CD14-positive monocyte (primary cell): ENCODE measurements around the gene DMRT1. TPM values are rescaled to one million over a fixed set of nuclear protein-coding genes. Genes with fewer than 3 reads are reported as not detected.

Experiments
- DNase-seq, 3 donors: peaks; one replicate each; pipeline ENCODE4 v3.0.0-alpha.2; 2011 to 2022
- H2AFZ ChIP-seq: 2 replicates; pipeline ENCODE4 v1.6.0; 2012; ENCODE audit warnings: mild to moderate bottlenecking, low read depth, low read length, inconsistent platforms; ENCODE audit not compliant: insufficient read depth, poor library complexity, severe bottlenecking
- H3K27ac ChIP-seq, 2 donors: 1 replicate in 1 of 2; 2 replicates in 1 of 2; pipeline ENCODE4 v1.5.1; 2012 to 2013; ENCODE audit warnings: low read length in 2 of 2, control low read depth in 1 of 2, inconsistent platforms in 1 of 2, low read depth in 1 of 2, mild to moderate bottlenecking in 1 of 2
- H3K27me3 ChIP-seq, 2 donors: one replicate each; pipeline versions ENCODE4 v1.6.0 to v1.6.1; 2011 to 2013; ENCODE audit warnings: low read length in 2 of 2; ENCODE audit not compliant: control insufficient read depth in 2 of 2, insufficient read depth in 2 of 2
- H3K36me3 ChIP-seq, 2 donors: replicated peaks in 1 of 2; 1 replicate in 1 of 2; 2 replicates in 1 of 2; pipeline versions ENCODE4 v1.5.1 to v1.6.1; 2012 to 2013; ENCODE audit warnings: low read length in 2 of 2, control low read depth in 1 of 2, inconsistent platforms in 1 of 2, mild to moderate bottlenecking in 1 of 2; ENCODE audit not compliant: insufficient read depth in 2 of 2, control insufficient read depth in 1 of 2
- H3K4me1 ChIP-seq, 2 donors: 1 replicate in 1 of 2; 2 replicates in 1 of 2; pipeline versions ENCODE4 v1.5.1 to v1.6.1; 2012 to 2013; ENCODE audit warnings: low read length in 2 of 2, control low read depth in 1 of 2, inconsistent platforms in 1 of 2, mild to moderate bottlenecking in 1 of 2, moderate library complexity in 1 of 2; ENCODE audit not compliant: insufficient read depth in 2 of 2, control insufficient read depth in 1 of 2
- H3K4me2 ChIP-seq: replicated peaks from 2 replicates; pipeline ENCODE3; 2012; ENCODE audit warnings: low read length, moderate library complexity, mild to moderate bottlenecking; ENCODE audit not compliant: poor library complexity, severe bottlenecking; ENCODE audit errors: extremely low read depth
- H3K4me3 ChIP-seq, 3 experiments: fragments of 200-600 bp in 1 of 3; sonication (generic) in 1 of 3; replicated peaks in 1 of 3; 1 replicate in 2 of 3; 2 replicates in 1 of 3; pipeline ENCODE4 v1.5.1; 2011 to 2013; ENCODE audit warnings: low read length in 3 of 3, mild to moderate bottlenecking in 3 of 3, control low read depth in 2 of 3, low read depth in 2 of 3, inconsistent platforms in 1 of 3, moderate library complexity in 1 of 3
- H3K79me2 ChIP-seq: 2 replicates; pipeline ENCODE4 v1.6.0; 2012; ENCODE audit warnings: mild to moderate bottlenecking, control low read depth, inconsistent platforms, low read length, moderate library complexity; ENCODE audit not compliant: insufficient read depth
- H3K9ac ChIP-seq: 2 replicates; pipeline ENCODE4 v1.6.0; 2017; ENCODE audit warnings: low read length, mild to moderate bottlenecking; ENCODE audit not compliant: insufficient read depth, poor library complexity, severe bottlenecking
- H3K9me3 ChIP-seq, 2 donors: replicated peaks in 1 of 2; 1 replicate in 1 of 2; 2 replicates in 1 of 2; pipeline versions ENCODE4 v1.5.1 to v1.6.1; 2012 to 2013; ENCODE audit warnings: low read length in 2 of 2, control low read depth in 1 of 2; ENCODE audit not compliant: control insufficient read depth in 1 of 2, insufficient read depth in 1 of 2
- H4K20me1 ChIP-seq: 2 replicates; pipeline ENCODE4 v1.6.0; 2012; ENCODE audit warnings: mild to moderate bottlenecking, low read length, control low read depth, moderate library complexity; ENCODE audit not compliant: insufficient read depth
- H3K27ac Mint-ChIP-seq, 7 donors: one replicate each; pipeline ENCODE4 v1.8.0; 2020; ENCODE audit warnings: mild to moderate bottlenecking in 7 of 7, mixed read lengths in 7 of 7, moderate library complexity in 6 of 7, inconsistent platforms in 2 of 7
- H3K27me3 Mint-ChIP-seq, 3 donors: one replicate each; pipeline ENCODE4 v1.8.0; 2021 to 2022; ENCODE audit warnings: low read depth in 3 of 3, mild to moderate bottlenecking in 3 of 3, mixed read lengths in 3 of 3, moderate library complexity in 3 of 3, inconsistent platforms in 1 of 3
- H3K36me3 Mint-ChIP-seq, 2 donors: one replicate each; pipeline ENCODE4 v1.8.0; 2020; ENCODE audit warnings: mixed read lengths in 2 of 2, inconsistent platforms in 1 of 2, mild to moderate bottlenecking in 1 of 2
- H3K4me1 Mint-ChIP-seq: one replicate; pipeline ENCODE4 v1.8.0; 2020; ENCODE audit warnings: mild to moderate bottlenecking, mixed read lengths
- H3K4me3 Mint-ChIP-seq, 2 donors: one replicate each; pipeline ENCODE4 v1.8.0; 2020; ENCODE audit warnings: mild to moderate bottlenecking in 2 of 2, mixed read lengths in 2 of 2, moderate library complexity in 1 of 2
- H3K9me3 Mint-ChIP-seq, 7 donors: one replicate each; pipeline ENCODE4 v1.8.0; 2020 to 2022; ENCODE audit warnings: mixed read lengths in 7 of 7, mild to moderate bottlenecking in 6 of 7, moderate library complexity in 6 of 7, inconsistent platforms in 2 of 7
- CTCF ChIP-seq: fragments of 200-600 bp; IDR thresholded peaks from one replicate; pipeline ENCODE4 v1.8.0; 2022; ENCODE audit warnings: antibody characterized with exemption, mild to moderate bottlenecking
- WGBS: methylation state at CpG from one replicate; pipeline ENCODE4 v1.1.5; 2013; ENCODE audit warnings: missing lambda C conversion rate; ENCODE audit not compliant: insufficient coverage; 5-methylcytosine and 5-hydroxymethylcytosine counted together
- intact Hi-C, 2 donors: fragments of 100-400 bp; cut with micrococcal nuclease; formaldehyde crosslinking; loops; one replicate each; pipeline versions ENCODE4 v1.15.0 to v1.15.1; 2023
- polyA plus RNA-seq, 3 donors: library from polyadenylated mRNA; depleted of rRNA in 1 of 3; unstranded in 2 of 3; stranded (reverse) in 1 of 3; fragments of 300-500 nt in 2 of 3; fragments of >200 nt in 1 of 3; fragmentation: Illumina TruSeq in 2 of 3; gene quantifications; 1 replicate in 2 of 3; 2 replicates in 1 of 3; pipeline ENCODE4 v1.2.3, GENCODE V29; 2012 to 2021

The DMRT1 gene
- polyA plus RNA-seq, 3 donors, result not detected

- no peak for DNase-seq
- no peak overlapping the region for H3K4me2 ChIP-seq
- no peak overlapping the region for H3K4me3 ChIP-seq
- no peak overlapping the region for H3K27ac Mint-ChIP-seq
- no peaks in the 10 kb centered on the region for H3K4me1 ChIP-seq
- no peaks in the 10 kb centered on the region for H3K4me1 Mint-ChIP-seq
- H3K79me2 ChIP-seq, result no peaks in the 10 kb centered on the region
- H2AFZ ChIP-seq, result no peak overlapping the region
- WGBS, result 90% methylated on average over 2 of the region's 6 CpGs
- no peaks in the 10 kb centered on the region for H4K20me1 ChIP-seq
- peak overlapping the region in 1 of 2 donors; percentile 22 for H3K4me3 Mint-ChIP-seq
- H3K9me3 Mint-ChIP-seq, result peaks cover 3 to 15% (median 10%) of the 10 kb centered on the region in 7 donors
- intact Hi-C loops, result no loop called here
- H3K9me3 ChIP-seq, result peaks cover 0 to 11% of the 10 kb centered on the region in 2 donors
- peaks cover 14 to 69% (median 20%) of the 10 kb centered on the region in 3 donors for H3K27me3 Mint-ChIP-seq
- no peaks in the 10 kb centered on the region for H3K36me3 ChIP-seq
- H3K9ac ChIP-seq, result no peak overlapping the region
- TF ChIP-seq CTCF, result no peak
- H3K27ac ChIP-seq, result no peak overlapping the region
- H3K36me3 Mint-ChIP-seq, result no peaks in the 10 kb centered on the region
- peaks cover 40 to 57% of the 10 kb centered on the region in 2 donors for H3K27me3 ChIP-seq
Observed at GRCh38 chr9:942805-943580, 101.5 kb downstream of the DMRT1 start.

- WGBS, result no CpG with 5 or more reads among the region's 3 CpGs
- Mint-ChIP-seq H3K27me3 (peaks cover 27 to 60% (median 33%) of the 10 kb centered on the region in 3 donors), H3K4me1 (no peaks in the 10 kb centered on the region), H3K4me3 (no peak overlapping the region), H3K27ac (no peak overlapping the region), H3K36me3 (no peaks in the 10 kb centered on the region), H3K9me3 (no peaks in the 10 kb centered on the region)
- no peak for TF ChIP-seq CTCF
- H3K9me3 ChIP-seq, result no peaks in the 10 kb centered on the region
- no peak overlapping the region for H3K4me3 ChIP-seq
- no peak overlapping the region for H3K4me2 ChIP-seq
- H3K79me2 ChIP-seq, result no peaks in the 10 kb centered on the region
- H2AFZ ChIP-seq, result no peak overlapping the region
- intact Hi-C loops, result no loop called here
- no peaks in the 10 kb centered on the region for H3K36me3 ChIP-seq
- peaks cover 42 to 49% of the 10 kb centered on the region in 2 donors for H3K27me3 ChIP-seq
- no peaks in the 10 kb centered on the region for H4K20me1 ChIP-seq
- H3K9ac ChIP-seq, result no peak overlapping the region
- no peak for DNase-seq
- no peaks in the 10 kb centered on the region for H3K4me1 ChIP-seq
- H3K27ac ChIP-seq, result no peak overlapping the region
Observed at GRCh38 chr9:947985-948384, 106.5 kb downstream of the DMRT1 start.
